HEK293 (cell line): ENCODE data around the gene BOLL.

Experiments used
- CTCF ChIP-seq: fragments of 450-650 bp; formaldehyde crosslinking; IDR thresholded peaks from 2 replicates; pipeline ENCODE4 v1.5.1; 2016; ENCODE audit warnings: missing biosample characterization, missing genetic modification characterization
- INSM2 ChIP-seq: fragments of 450-650 bp; formaldehyde crosslinking; IDR thresholded peaks from 2 replicates; pipeline ENCODE4 v1.5.1; 2016; ENCODE audit warnings: missing biosample characterization, missing genetic modification characterization
- KLF10 ChIP-seq: fragments of 450-650 bp; IDR thresholded peaks from 2 replicates; pipeline ENCODE4 v1.5.1; 2018; ENCODE audit warnings: missing biosample characterization, mild to moderate bottlenecking, missing genetic modification characterization
- ZBTB1 ChIP-seq: fragments of 450-650 bp; formaldehyde crosslinking; IDR thresholded peaks from 2 replicates; pipeline ENCODE4 v1.5.1; 2016; ENCODE audit warnings: missing biosample characterization, missing genetic modification characterization
- ZBTB11 ChIP-seq: fragments of 450-650 bp; formaldehyde crosslinking; conservative IDR thresholded peaks from 2 replicates; pipeline ENCODE4 v1.5.1; 2016; ENCODE audit warnings: low read depth, missing biosample characterization, missing genetic modification characterization
- ZBTB7A ChIP-seq: fragments of 450-650 bp; formaldehyde crosslinking; IDR thresholded peaks from 2 replicates; pipeline ENCODE4 v1.5.1; 2016; ENCODE audit warnings: low read depth, missing biosample characterization, missing genetic modification characterization
- ZFP69B ChIP-seq: fragments of 450-650 bp; formaldehyde crosslinking; IDR thresholded peaks from 2 replicates; pipeline ENCODE4 v1.5.1; 2016; ENCODE audit warnings: missing biosample characterization, missing genetic modification characterization
- ZNF692 ChIP-seq: fragments of 450-650 bp; formaldehyde crosslinking; IDR thresholded peaks from 2 replicates; pipeline ENCODE4 v1.5.1; 2016; ENCODE audit warnings: missing biosample characterization, missing genetic modification characterization
- ZNF701 ChIP-seq: fragments of 450-650 bp; formaldehyde crosslinking; IDR thresholded peaks from 2 replicates; pipeline ENCODE4 v1.5.1; 2016; ENCODE audit warnings: missing biosample characterization, missing genetic modification characterization
- ZNF791 ChIP-seq: fragments of 450-650 bp; formaldehyde crosslinking; IDR thresholded peaks from 2 replicates; pipeline ENCODE4 v1.5.1; 2016; ENCODE audit warnings: missing biosample characterization, missing genetic modification characterization
- ZNF830 ChIP-seq: fragments of 450-650 bp; IDR thresholded peaks from 2 replicates; pipeline ENCODE4 v1.5.0; 2018; ENCODE audit warnings: missing biosample characterization, missing genetic modification characterization, low read depth, mild to moderate bottlenecking, moderate library complexity
- ZSCAN16 ChIP-seq: fragments of 450-650 bp; formaldehyde crosslinking; IDR thresholded peaks from 2 replicates; pipeline ENCODE4 v1.5.1; 2016; ENCODE audit warnings: missing biosample characterization, missing genetic modification characterization

- no peak for TF ChIP-seq CTCF (tag by site-specific recombination)
- no peak for TF ChIP-seq ZBTB1 (tag by site-specific recombination)
- no peak for TF ChIP-seq ZBTB7A (tag by site-specific recombination)
- no peak for TF ChIP-seq ZNF830 (tag by site-specific recombination)
- no peak for TF ChIP-seq ZFP69B (tag by site-specific recombination)
- TF ChIP-seq ZNF692 (tag by site-specific recombination) = no peak
- TF ChIP-seq ZNF701 (tag by site-specific recombination) = no peak
- TF ChIP-seq ZSCAN16 = no peak
- TF ChIP-seq KLF10 (tag by site-specific recombination) = no peak
- TF ChIP-seq ZBTB11 (tag by site-specific recombination) = no peak
- TF ChIP-seq ZNF791 (tag by site-specific recombination) = no peak
- TF ChIP-seq INSM2 (tag by site-specific recombination) = no peak
Observed at GRCh38 chr2:197784956-197785941, at the start of gene BOLL.
